Stimulated activated CD4-positive, alpha-beta T cell treated with anti-CD3 and anti-CD28 coated beads, Interleukin-4, amount 100 ng/mL, for 48 hours (primary cell): ENCODE measurements around the gene ARHGAP10.
A peak's percentile ranks its signal among the peaks of the same experiment; 100 is the strongest.

Experiments used
- DNase-seq, 2 donors: peaks; one replicate each; pipeline ENCODE4 v3.0.0-alpha.2; 2020; ENCODE audit warnings: low read depth in 2 of 2

Gene ARHGAP10

GRCh38 chr4:147950261-147950660 is 218.4 kb downstream of the ARHGAP10 start:
- no peak for DNase-seq

GRCh38 chr4:147950841-147951240 is 219.0 kb downstream of the ARHGAP10 start:
- no peak for DNase-seq

DNA sequence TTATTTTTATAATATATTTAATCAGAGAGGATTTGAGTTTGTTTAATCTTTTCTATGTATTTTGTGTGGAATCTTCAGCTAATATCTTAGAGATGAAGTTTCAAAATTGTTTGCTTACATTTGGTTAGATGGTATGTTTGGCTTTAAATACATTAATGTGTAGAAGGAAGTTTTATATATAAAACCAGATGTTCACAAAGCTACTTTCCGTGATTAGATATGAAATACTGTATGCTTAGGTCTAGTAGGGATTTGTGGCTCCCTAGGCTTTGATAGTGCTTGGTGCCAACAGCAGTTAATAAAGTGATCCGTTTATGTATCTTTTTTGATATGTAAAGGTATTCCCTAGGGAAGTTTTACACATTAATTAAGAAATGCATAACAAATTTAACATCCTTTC is 223.0 kb downstream of the ARHGAP10 start:
- DNase-seq, result no peak

DNA sequence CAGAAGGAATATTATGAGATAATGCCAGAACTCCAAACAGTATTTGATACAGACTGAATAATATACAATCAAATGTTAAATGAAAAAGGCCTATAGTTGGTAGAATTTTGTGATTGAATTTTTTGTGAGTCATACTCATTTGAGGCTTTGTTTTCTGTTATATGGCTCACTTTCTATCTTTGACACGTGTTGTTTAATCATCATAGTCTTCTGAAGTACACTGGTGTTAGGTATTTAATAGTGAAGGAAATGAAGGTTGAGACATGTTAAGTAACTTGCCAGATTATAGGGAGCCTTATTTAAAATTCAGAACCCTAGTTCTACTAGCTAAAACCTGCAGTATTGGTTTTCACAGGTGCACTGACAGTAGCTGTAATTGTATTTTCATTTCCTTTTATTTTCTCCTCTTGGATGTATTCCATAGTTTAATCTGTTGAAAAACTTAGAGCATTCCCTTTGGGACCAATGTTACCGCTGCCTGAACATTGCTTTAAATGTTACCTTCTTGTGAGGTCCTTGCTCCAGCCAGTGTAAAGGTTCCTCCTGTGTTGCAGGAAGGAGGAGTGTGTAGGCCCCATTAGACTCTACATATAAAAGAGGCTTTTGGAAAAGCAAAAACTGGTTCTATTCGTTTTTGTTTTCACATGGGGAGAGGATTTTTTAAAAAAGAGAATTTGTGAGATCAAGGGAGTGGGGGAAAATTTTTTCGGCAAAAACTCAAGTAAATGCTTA is 224.1 kb downstream of the ARHGAP10 start:
- DNase-seq, result no peak

DNA sequence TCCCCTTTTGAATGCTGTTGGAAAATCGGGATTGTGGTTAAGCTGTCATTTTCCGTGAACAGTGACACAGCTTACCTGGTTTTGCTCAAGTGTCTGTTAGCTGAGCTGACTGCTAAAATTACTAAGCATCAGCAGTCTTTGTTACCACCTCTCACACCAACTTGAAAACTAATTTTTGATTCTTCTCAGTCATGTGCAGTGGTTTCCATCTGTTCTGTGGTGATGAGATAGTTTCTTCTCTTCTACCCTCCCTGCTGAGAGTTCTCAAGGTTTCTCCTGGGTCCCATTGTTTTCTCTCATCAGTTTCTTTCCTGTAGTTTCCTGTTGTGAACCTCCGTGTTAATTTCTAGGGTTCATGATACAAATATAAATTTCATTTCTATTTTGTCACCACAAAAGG is 225.6 kb downstream of the ARHGAP10 start:
- no peak for DNase-seq

DNA sequence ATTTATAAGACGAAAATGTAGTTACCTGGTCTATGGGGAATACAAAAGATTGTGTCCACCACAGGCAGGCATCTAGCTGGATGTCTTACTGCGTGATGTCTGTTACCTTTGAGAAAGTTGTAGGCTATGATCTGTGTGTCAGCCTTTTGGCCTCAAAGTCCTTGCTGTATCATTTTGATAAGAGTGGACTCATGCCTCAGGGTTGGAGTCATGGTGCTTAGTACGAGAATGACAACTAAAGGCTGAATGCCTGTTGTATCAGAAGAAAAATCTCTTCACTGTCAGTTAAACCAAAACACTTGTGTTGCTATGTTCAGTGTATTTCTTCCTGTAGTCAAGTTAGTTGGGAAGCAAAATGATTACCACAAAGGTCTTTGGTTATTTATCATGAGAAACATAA is 226.2 kb downstream of the ARHGAP10 start:
- DNase-seq, result no peak

- DNase-seq, result no peak
Observed at GRCh38 chr4:147958489-147959065, 226.7 kb downstream of the ARHGAP10 start.

DNA sequence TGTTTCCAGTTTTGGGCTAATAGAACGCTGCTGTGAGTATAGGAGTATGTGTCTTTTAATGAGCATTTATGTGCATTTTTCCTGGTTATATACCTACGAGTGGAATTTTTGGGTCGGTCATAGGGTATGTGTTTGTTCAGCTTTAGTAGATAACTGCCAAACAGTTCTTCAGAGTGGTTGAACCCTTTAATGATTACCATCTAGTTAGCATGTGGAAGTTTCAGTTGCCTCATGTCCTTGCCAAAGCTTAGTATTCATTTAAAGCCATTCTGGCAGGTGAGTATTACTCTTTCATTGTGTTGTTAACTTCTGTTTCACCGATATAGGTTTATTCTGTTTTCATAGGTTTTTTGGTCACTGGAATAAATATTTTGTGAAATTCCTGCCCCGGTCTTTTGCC is 229.1 kb downstream of the ARHGAP10 start:
- DNase-seq, result no peak

- no peak for DNase-seq
Observed at GRCh38 chr4:147963839-147964238, 232.0 kb downstream of the ARHGAP10 start.

- no peak for DNase-seq
Observed at GRCh38 chr4:147964266-147964880, 232.5 kb downstream of the ARHGAP10 start.

DNA sequence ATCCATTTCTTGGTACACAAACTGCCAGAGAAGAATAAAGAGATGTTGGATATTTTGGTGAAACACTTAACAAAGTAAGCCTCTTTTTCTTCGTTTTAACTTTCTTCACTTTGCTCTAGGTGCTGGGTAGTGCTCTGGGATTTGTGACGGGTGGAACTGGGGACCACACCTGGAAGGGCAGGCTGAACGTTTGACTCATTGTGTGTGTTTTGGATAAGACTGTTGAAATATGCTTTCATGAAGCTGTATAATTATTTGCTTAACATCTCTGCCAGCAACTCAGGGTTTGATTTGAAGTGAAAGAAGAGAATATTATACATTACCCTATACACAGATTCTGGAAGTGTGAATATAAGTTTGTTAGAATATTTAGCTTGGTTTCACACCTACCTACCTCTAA is 233.2 kb downstream of the ARHGAP10 start:
- no peak for DNase-seq

DNA sequence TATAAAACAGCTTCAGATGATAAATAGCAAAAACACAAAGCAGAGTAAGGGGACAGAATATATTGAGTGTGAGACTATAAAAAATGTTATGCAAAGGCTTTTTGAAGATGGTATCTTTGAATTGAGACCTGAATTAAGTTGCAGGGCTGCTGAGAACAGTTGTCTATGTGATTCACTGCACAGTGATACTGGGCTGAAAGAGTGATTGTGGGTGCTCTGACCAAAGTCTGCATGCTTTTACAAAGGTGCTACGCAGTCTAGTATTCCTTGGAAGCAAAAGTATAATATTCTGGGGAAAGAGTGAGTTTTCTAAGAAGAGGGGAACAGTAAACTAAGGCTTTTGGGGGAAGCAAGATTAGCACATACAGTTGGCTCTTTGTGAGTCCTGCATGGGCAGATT is 234.0 kb downstream of the ARHGAP10 start:
- DNase-seq, result no peak

- no peak for DNase-seq
Observed at GRCh38 chr4:147968641-147969040, 236.8 kb downstream of the ARHGAP10 start.

DNA sequence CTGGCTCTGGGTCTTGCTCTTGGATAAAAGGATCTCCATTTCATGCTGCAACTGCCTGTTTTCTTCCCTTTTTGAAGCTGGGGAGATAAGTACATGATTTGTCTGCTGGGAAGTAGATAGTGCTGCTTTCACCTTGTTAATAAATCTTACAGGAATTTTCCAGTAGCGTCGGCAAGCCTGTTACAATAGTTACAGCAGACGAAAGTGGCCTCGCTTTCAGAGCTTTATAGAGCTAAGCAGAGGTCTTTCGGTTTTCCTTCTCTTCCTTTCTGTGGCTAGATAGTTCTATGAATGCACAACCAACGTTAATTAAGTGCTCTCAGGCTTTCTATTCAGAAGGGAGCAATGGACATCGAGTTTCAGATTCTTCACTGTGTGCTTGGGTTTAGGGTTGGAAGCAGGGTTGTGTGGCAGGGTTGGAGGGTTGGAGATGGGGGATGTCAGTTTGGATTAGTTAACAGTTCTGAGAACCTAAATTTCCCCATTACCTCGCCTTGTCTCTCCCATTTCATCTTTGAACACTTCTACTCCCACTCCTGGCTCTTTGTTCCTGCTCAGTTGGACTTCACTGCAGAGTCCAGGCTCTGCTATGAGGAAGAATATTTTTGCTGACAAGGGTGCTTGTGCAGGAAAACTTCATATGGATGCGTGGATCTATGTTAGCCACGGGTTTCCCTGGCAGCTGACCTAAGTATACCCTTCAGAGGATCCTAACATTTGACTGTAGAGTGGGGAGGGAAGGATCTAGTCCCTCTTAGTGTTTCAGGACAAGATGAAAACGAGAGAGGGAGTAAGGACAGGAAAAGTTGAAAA is 237.9 kb downstream of the ARHGAP10 start:
- DNase-seq, result no peak

DNA sequence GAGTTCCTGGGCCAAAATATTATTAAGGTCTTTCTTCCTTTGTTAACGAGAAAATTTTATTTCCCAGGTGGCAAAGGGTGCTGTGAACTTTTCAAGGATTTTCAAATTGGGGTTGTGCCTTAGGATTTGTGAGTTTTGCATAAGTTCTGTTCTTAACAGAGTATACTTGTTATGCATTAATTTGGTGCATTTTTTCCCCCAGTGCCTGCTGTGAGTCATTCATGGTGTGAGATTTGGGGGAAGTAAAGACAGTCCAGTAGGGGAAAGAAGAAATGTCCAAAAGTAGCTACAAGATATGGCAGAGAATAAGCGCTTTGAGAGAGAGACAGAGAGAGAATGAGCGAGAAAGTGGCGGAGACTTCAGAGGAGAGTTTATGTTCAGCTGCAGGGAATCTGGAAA is 239.2 kb downstream of the ARHGAP10 start:
- no peak for DNase-seq

GRCh38 chr4:147975325-147975724 is 243.4 kb downstream of the ARHGAP10 start:
- no peak for DNase-seq

DNA sequence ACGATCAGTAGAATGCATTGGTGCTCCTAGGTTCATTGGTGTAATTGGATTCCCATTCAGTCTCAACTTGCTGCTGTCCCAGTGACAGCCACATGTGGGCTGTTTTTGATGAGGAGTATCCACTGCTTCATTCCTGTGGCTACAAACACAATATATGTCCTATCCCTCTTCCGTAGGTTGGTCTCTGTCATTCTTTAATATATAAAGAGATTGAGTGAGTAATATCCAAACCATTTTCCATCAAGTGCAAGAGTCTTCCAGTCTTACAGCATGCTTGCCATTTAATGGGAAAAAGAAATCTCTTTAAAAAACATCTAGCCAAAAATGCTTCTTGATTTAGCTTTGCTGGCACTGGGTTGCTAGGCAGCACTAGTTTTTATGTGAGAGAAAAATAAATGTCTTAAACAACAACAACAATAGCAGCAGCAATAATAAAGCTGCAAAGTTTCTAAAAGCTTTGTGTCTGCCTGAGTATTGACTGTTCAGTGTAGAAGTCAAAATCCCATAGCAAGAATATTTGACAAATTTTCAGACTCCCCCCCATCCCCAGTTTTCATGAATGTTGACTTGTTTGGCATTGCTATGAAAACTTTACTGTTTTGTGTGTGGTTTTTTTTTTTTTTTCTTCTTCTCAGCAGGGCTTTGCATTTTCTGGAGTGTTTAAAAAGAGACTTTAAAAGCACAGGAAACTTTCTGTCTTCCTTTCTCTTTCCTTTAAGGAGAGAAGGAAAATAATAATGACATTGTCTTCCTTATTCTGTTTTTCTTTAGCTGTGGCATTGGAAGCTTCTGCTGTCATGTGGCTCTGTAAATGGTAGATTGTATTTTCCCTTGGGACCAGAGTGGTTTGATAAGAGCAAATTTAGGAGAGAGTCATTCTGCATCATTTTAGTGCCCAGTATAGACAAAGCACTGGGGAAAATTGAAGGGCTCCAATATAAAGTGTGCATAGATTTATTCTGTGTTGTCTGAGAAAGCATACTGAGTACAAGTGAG is 244.3 kb downstream of the ARHGAP10 start:
- no peak for DNase-seq

GRCh38 chr4:147980586-147980985 is 248.7 kb downstream of the ARHGAP10 start:
- DNase-seq, result no peak

GRCh38 chr4:147981305-147981704 is 249.4 kb downstream of the ARHGAP10 start:
- DNase-seq, result no peak

GRCh38 chr4:147984065-147984777 is 252.3 kb downstream of the ARHGAP10 start:
- peak; percentile 0 to 1 for DNase-seq

DNA sequence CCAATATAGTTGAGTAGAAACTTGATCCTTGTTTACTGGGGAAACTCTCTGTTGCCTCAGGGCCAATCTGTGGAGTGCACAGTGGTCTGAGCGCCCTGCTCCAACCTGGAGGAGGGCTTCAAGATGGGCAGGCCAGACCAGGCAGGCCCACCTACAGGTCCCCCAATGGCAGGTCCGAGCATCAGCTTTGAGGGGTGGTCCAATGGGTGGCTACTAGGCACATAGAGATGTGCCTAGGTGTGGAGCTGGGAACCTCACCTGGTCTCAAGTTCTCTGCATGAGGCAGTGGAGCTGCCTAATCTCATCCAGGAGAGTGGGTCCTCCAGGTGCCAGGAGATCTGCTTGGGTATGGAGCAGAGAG is 252.9 kb downstream of the ARHGAP10 start:
- no peak for DNase-seq
